VCaP (cell line): ENCODE measurements around the gene PRDM15.

Experiments used
- H3K27ac ChIP-seq: fragments of 450-650 bp; 2 replicates; pipeline ENCODE4 v1.5.1; 2017
- TF ChIP-seq, protein P1 (sequence below): fragments of 450-650 bp; conservative IDR thresholded peaks from 2 replicates; pipeline ENCODE4 v1.5.1; 2017; ENCODE audit warnings: mild to moderate bottlenecking, moderate library complexity

Gene PRDM15

GRCh38 chr21:41867313-41867712, 11.8 kb downstream of the PRDM15 start:
- no peak overlapping the region for H3K27ac ChIP-seq
- TF ChIP-seq, protein P1, sequence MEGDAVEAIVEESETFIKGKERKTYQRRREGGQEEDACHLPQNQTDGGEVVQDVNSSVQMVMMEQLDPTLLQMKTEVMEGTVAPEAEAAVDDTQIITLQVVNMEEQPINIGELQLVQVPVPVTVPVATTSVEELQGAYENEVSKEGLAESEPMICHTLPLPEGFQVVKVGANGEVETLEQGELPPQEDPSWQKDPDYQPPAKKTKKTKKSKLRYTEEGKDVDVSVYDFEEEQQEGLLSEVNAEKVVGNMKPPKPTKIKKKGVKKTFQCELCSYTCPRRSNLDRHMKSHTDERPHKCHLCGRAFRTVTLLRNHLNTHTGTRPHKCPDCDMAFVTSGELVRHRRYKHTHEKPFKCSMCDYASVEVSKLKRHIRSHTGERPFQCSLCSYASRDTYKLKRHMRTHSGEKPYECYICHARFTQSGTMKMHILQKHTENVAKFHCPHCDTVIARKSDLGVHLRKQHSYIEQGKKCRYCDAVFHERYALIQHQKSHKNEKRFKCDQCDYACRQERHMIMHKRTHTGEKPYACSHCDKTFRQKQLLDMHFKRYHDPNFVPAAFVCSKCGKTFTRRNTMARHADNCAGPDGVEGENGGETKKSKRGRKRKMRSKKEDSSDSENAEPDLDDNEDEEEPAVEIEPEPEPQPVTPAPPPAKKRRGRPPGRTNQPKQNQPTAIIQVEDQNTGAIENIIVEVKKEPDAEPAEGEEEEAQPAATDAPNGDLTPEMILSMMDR: no peak

DNA sequence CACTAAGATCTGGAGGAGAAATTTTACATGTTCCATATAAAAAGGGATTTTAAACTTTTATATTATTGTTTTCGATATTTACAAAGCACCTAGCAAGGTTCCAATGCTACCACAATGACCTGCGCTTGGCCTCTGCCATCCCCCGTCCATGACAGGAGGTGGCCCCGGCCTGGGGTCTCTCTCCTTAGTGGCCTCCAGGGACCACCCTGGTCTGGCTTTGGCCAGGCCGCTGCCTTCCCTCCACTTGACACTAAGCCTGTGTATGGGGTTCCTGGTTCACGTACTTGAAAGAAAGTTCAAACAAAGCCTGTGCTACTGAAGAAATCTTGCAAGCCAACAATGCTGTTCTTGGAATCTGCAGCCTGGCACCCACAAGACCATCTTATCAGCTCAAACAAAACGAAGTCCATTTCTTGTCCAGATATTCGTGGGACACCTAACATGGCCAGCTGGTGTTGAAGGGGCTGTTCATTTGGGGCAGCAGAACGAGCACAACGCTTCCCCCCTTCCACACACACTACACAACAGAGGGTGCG, 12.8 kb downstream of the PRDM15 start:
- no peak overlapping the region for H3K27ac ChIP-seq
- TF ChIP-seq, protein P1: no peak

- TF ChIP-seq, protein P1: no peak
- H3K27ac ChIP-seq: no peak overlapping the region
These were observed 14.0 kb downstream of the PRDM15 start for GRCh38 chr21:41865002-41865777.

DNA sequence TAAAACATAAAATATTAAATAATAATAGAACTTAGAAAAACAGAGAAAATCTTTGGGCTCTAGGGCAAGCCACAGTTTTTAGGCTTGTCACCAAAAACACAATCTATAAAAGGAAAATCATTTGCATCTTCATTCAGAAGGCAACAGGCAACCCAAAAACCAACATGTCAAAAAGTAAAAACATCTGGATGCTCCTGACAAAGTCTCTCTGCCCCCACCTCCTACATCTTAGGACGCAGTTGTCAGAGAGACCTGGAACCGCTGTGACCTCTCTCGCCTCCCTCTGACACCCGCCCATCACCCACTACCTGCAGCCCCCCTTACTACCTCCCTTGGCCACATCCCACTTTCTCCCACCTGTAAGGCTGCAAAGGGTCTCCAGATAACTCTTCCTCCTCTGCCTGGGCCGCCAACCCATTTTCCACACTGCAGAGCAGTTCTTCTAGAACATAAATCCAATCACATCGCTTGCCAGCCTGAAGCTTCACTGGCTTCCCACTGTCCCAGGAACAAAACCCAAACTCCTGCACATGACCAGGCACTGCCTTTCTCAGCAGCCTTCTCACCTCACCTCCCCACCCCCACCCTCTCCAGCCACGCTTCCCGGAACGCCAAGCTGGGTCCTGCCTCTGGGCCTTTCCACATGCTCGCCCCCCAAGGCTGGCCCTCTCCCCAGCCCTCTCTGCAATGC, 14.7 kb downstream of the PRDM15 start:
- H3K27ac ChIP-seq: no peak overlapping the region
- TF ChIP-seq, protein P1: no peak

DNA sequence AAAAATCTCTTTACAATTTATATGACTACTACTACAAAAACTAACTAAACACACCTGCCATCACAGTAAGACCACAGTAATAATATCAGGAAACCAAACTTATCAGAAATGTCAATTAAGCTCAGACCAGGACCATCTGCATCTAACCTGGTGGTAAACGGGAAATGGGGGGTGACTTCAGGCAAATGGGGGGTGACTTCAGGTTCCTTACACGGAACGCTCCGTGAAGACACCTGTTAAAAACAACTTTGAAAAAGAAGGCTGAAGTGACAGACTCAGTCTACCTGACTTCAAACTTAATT, 15.8 kb downstream of the PRDM15 start:
- TF ChIP-seq, protein P1: no peak
- no peak overlapping the region for H3K27ac ChIP-seq

DNA sequence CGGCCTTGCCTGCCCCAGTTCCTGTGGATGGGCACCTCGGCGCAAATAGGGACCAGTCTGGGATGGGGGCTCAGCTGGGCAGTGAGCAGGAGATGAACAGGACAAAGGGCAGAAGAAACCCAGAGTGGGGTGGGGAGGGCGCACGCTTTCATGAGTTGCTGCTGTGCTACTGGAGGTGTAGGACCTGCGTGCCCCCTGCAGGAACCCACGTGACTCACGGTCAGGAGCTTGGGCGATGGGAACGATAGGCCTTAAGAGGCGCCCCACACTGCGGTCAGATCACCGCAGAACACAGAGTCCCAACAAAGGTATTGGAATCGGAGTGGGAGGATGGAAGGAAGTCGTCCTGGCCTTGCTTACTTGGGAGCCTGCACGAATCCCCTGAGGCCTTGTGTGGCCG, 17.2 kb downstream of the PRDM15 start:
- TF ChIP-seq, protein P1: no peak
- no peak overlapping the region for H3K27ac ChIP-seq

- no peak overlapping the region for H3K27ac ChIP-seq
- TF ChIP-seq, protein P1: no peak
These were observed 17.9 kb downstream of the PRDM15 start for GRCh38 chr21:41861255-41861654.
